Measurements from ENCODE around the gene CNPY1. TPM values are rescaled to one million over a fixed set of nuclear protein-coding genes. Genes with fewer than 3 reads are reported as not detected.

The CNPY1 gene
- total RNA-seq, 1 experiment from 2014 or later, result not detected

DNA sequence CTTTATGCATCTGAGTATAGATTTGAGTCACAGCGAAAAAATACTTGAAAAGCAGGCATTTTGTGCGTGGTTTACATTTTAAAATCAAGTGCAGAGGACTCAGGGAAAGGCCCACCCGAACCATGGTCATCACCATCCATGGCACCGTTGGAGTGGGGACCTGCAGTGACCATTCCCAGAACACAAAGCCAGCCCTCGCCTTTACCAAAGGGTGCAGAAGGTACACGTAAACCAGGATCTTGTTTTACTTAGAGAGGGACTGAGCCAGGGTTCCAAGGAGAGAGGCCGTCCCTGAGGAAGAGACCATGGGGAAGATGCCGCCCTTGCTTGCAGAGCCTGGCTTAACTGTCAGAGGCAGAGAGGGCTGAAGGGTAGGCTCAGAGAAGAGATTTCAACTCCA, 12.0 kb upstream of the CNPY1 start:
- H2BK5ac ChIP-seq (ENCODE audit: insufficient read length, low read length), result no peak overlapping the region
- Mint-ChIP-seq H3K27me3 (ENCODE audit: low read depth) (peaks cover 8% of the 10 kb centered on the region), H3K4me3 (no peak overlapping the region), H3K9me3 (no peaks in the 10 kb centered on the region; a peak in 1 of 5 replicates), H3K36me3 (ENCODE audit: insufficient read depth in 1 of 3, low read depth in 3 of 3) (no peaks in the 10 kb centered on the region), H3K4me1 (no peaks in the 10 kb centered on the region), H3K27ac (no peak overlapping the region)
- H3K4me2 ChIP-seq (ENCODE audit: insufficient read depth, insufficient read length, low read length), result no peak overlapping the region
- no peak for DNase-seq
- H3K56ac ChIP-seq (ENCODE audit: insufficient read length, low read depth, low read length), result no peak overlapping the region
- TF ChIP-seq, protein P1, sequence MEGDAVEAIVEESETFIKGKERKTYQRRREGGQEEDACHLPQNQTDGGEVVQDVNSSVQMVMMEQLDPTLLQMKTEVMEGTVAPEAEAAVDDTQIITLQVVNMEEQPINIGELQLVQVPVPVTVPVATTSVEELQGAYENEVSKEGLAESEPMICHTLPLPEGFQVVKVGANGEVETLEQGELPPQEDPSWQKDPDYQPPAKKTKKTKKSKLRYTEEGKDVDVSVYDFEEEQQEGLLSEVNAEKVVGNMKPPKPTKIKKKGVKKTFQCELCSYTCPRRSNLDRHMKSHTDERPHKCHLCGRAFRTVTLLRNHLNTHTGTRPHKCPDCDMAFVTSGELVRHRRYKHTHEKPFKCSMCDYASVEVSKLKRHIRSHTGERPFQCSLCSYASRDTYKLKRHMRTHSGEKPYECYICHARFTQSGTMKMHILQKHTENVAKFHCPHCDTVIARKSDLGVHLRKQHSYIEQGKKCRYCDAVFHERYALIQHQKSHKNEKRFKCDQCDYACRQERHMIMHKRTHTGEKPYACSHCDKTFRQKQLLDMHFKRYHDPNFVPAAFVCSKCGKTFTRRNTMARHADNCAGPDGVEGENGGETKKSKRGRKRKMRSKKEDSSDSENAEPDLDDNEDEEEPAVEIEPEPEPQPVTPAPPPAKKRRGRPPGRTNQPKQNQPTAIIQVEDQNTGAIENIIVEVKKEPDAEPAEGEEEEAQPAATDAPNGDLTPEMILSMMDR (conservative IDR thresholded peaks at IDR 0.05), result no peak
- no peak overlapping the region for H3K9ac ChIP-seq (ENCODE audit: extremely low read depth, insufficient read length, low read length)
- no peak overlapping the region for H3K4ac ChIP-seq (ENCODE audit: low read depth, low read length)
- no peak overlapping the region for H2BK12ac ChIP-seq (ENCODE audit: insufficient read length, low read depth, low read length)
- no peak overlapping the region for H2BK15ac ChIP-seq (ENCODE audit: low read depth, low read length)
- H3K4me1 ChIP-seq (ENCODE audit: insufficient read depth, low read length), result no peaks in the 10 kb centered on the region
- H4K8ac ChIP-seq (replicated peaks; ENCODE audit: insufficient read length, low read depth, low read length), result no peak overlapping the region
- H3K23me2 ChIP-seq (ENCODE audit: insufficient read length, low read depth, low read length, poor library complexity, severe bottlenecking), result no peaks in the 10 kb centered on the region
- no peak overlapping the region for H3T11ph ChIP-seq (ENCODE audit: low read length)
- no peaks in the 10 kb centered on the region for H3K27me3 ChIP-seq (ENCODE audit: insufficient read depth, low read length)
- H3K9me3 ChIP-seq (ENCODE audit: control insufficient read depth, low read depth, low read length), result no peaks in the 10 kb centered on the region
- no peak overlapping the region for H2AFZ ChIP-seq (ENCODE audit: low read length)
- H3K27ac ChIP-seq (ENCODE audit: insufficient read length, low read depth, low read length), result no peak overlapping the region
- no CpG with 5 or more reads among the region's 8 CpGs for whole genome bisulfite sequencing (ENCODE audit: extremely low coverage, insufficient read length, low lambda C conversion rate)
- H4K91ac ChIP-seq (ENCODE audit: insufficient read length, low read depth, low read length), result no peak overlapping the region
- H3K14ac ChIP-seq (ENCODE audit: insufficient read depth, low read length), result no peak overlapping the region
- no peak overlapping the region for H4K5ac ChIP-seq (ENCODE audit: insufficient read length, low read depth, low read length)
- H2AK5ac ChIP-seq (ENCODE audit: insufficient read length, low read length), result no peak overlapping the region
- H2BK120ac ChIP-seq (ENCODE audit: low read depth, low read length, poor library complexity, severe bottlenecking), result no peak overlapping the region
- no peak overlapping the region for H3K23ac ChIP-seq (ENCODE audit: insufficient read length, low read depth, low read length)
- H3K79me1 ChIP-seq (ENCODE audit: insufficient read depth, low read depth, low read length, poor library complexity, severe bottlenecking), result no peaks in the 10 kb centered on the region
- H3K18ac ChIP-seq (ENCODE audit: insufficient read length, low read depth, low read length), result no peak overlapping the region
- no peak overlapping the region for H2BK20ac ChIP-seq (ENCODE audit: low read depth, low read length, poor library complexity, severe bottlenecking)
- H4K20me1 ChIP-seq (ENCODE audit: control insufficient read depth, insufficient read depth, insufficient read length), result no peaks in the 10 kb centered on the region
- no peaks in the 10 kb centered on the region for H3K79me2 ChIP-seq (ENCODE audit: insufficient read depth, low read length)

Data from H9 (cell line).